H54 (cell line): ENCODE measurements around the gene RCOR1.
"Not testable (repeated sequence)": the region's sequence is repeated elsewhere in the genome, so short reads cannot be mapped to it uniquely, and the experiment has no call there.

Source experiments
- DNase-seq: peaks from one replicate; pipeline ENCODE4 v3.0.0; 2011; ENCODE audit warnings: low spot score, mixed read lengths; ENCODE audit not compliant: insufficient read length
- FAIRE-seq: peaks from 3 replicates; lab custom pipeline; 2011; peaks lifted over from hg19 to GRCh38; lab: Jason Lieb, UNC
- POLR2A ChIP-seq: IDR thresholded peaks from 2 replicates; pipeline ENCODE4 v1.6.1; 2011; ENCODE audit warnings: low read depth, mild to moderate bottlenecking, low read length

RCOR1 gene

GRCh38 chr14:102622262-102622885 lies 29.9 kb downstream of the RCOR1 start:
- TF ChIP-seq POLR2A: no peak
- FAIRE-seq (no peak), DNase-seq (no peak)

- no peak for FAIRE-seq
- TF ChIP-seq POLR2A: no peak
- no peak for DNase-seq
These were observed 32.2 kb downstream of the RCOR1 start for GRCh38 chr14:102624666-102625065.

- no peak for TF ChIP-seq POLR2A
- FAIRE-seq: no peak
- DNase-seq: no peak
These were observed 33.3 kb downstream of the RCOR1 start for GRCh38 chr14:102625564-102626296.

GRCh38 chr14:102626530-102626929 lies 34.1 kb downstream of the RCOR1 start:
- FAIRE-seq: no peak
- TF ChIP-seq POLR2A: no peak
- no peak for DNase-seq

- FAIRE-seq (no peak), DNase-seq (no peak)
- no peak for TF ChIP-seq POLR2A
These were observed 36.6 kb downstream of the RCOR1 start for GRCh38 chr14:102629011-102629444.

GRCh38 chr14:102629808-102630350 lies 37.4 kb downstream of the RCOR1 start:
- DNase-seq (no peak), FAIRE-seq (no peak)
- no peak for TF ChIP-seq POLR2A

- DNase-seq: no peak
- no peak for TF ChIP-seq POLR2A
- FAIRE-seq: no peak
These were observed 38.0 kb downstream of the RCOR1 start for GRCh38 chr14:102630405-102630804.

GRCh38 chr14:102630881-102631280 lies 38.4 kb downstream of the RCOR1 start:
- no peak for FAIRE-seq
- TF ChIP-seq POLR2A: no peak

GRCh38 chr14:102633906-102634595 lies 41.6 kb downstream of the RCOR1 start:
- FAIRE-seq: no peak
- TF ChIP-seq POLR2A: no peak
- DNase-seq: no peak

More at GRCh38 chr14:102630881-102631280, 38.4 kb downstream of the RCOR1 start:
- DNase-seq: no peak

DNA sequence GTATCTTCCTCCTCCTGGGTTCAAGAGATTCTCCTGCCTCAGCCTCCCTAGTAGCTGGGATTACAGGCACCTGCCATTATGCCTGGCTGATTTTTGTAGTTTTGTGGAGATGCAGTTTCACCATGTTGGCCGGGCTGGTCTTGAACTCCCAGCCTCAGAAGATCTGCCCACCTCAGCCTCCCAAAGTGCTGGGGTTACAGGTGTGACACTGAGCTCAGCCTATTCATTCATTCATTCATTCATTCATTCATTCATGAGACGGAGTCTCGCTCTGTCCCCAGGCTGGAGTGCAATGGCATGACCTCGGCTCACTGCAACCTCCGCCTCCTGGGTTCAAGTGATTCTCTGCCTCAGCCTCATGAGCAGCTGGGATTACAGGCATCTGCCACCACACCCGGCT lies 47.2 kb downstream of the RCOR1 start:
- FAIRE-seq: not testable (repeated sequence)

GRCh38 chr14:102644523-102644922 lies 52.1 kb downstream of the RCOR1 start:
- no peak for FAIRE-seq
- no peak for DNase-seq
- TF ChIP-seq POLR2A: no peak

More for the DNA sequence above, 47.2 kb downstream of the RCOR1 start:
- not testable (repeated sequence) for DNase-seq

DNA sequence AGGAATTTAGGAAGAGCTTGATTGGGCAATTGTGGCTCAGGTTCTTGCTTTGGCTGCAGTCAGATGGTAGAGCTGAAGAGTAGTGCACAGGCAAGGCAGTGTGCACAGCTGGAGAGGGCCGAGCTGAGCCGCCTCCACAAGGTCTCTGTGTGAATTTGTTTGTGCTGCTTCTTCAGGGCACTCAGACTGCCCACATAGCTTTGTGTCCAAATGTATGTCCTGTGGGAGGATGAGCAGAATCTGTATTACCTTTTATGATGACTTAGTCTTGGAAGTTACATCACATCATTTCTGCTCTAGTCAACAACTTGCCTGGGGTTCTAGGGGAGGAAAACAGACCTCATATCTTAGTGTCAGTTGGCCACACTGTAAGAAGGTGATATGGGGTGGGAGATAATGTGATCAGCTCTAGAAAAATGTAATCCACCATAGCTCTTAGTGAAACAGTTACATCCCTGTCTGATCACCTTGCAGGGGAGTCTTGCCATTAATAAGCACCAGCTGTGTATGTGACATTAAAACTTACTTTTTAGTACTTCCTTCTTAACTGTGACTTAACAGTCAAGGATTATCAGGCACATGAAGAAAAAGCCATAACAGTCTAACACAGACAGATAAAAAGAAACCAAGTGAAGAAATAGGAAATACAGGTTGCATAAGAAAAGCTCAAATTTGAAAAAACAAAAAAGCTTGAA lies 53.4 kb downstream of the RCOR1 start:
- no peak for TF ChIP-seq POLR2A
- DNase-seq: no peak
- peak; percentile 71 for FAIRE-seq

GRCh38 chr14:102646615-102647014 lies 54.2 kb downstream of the RCOR1 start:
- FAIRE-seq (no peak), DNase-seq (no peak)
- no peak for TF ChIP-seq POLR2A
